WTC11 (cell line): Measurements from ENCODE around the gene GFRA1.

Experiments used
- TF ChIP-seq, protein P1 (sequence below): fragments of 200-600 bp; IDR thresholded peaks from 2 replicates; pipeline ENCODE4 v1.8.0; 2022; ENCODE audit warnings: antibody characterized with exemption
- TF ChIP-seq, protein P2 (sequence below): sonication (generic); formaldehyde crosslinking; conservative IDR thresholded peaks from 2 replicates; pipeline ENCODE4 v1.8.1; 2022; ENCODE audit warnings: mild to moderate bottlenecking, missing genetic modification reagents

DNA sequence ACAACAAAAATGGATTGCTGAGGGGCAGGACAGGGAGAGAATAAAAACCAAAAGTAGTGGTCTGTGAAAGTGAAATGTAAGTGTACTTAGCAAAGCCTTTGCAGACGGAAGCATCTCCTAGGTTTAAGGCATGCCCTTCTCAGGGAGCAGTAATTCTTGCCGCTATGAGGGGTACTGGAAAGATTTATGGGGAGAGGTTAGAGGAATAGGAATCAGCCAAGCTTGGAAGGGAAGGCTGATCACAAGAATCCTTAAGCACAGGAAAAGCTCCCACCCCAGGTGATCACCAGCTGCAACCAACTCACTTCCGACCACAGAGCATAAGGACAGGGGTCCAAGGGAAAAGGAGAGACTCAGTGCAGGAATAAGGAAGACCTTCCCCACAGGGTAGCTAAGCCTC lies 10.3 kb downstream of the GFRA1 start:
- TF ChIP-seq, protein P1, sequence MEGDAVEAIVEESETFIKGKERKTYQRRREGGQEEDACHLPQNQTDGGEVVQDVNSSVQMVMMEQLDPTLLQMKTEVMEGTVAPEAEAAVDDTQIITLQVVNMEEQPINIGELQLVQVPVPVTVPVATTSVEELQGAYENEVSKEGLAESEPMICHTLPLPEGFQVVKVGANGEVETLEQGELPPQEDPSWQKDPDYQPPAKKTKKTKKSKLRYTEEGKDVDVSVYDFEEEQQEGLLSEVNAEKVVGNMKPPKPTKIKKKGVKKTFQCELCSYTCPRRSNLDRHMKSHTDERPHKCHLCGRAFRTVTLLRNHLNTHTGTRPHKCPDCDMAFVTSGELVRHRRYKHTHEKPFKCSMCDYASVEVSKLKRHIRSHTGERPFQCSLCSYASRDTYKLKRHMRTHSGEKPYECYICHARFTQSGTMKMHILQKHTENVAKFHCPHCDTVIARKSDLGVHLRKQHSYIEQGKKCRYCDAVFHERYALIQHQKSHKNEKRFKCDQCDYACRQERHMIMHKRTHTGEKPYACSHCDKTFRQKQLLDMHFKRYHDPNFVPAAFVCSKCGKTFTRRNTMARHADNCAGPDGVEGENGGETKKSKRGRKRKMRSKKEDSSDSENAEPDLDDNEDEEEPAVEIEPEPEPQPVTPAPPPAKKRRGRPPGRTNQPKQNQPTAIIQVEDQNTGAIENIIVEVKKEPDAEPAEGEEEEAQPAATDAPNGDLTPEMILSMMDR = no peak
- TF ChIP-seq, protein P2, sequence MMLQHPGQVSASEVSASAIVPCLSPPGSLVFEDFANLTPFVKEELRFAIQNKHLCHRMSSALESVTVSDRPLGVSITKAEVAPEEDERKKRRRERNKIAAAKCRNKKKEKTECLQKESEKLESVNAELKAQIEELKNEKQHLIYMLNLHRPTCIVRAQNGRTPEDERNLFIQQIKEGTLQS (CRISPR knock-in tag) = no peak
